H1 (cell line): ENCODE data around the gene THEMIS. TPM values are rescaled to one million over a fixed set of nuclear protein-coding genes. Genes with fewer than 3 reads are reported as not detected.

ENCODE experiments used
- CTCF ChIA-PET: fragments of 300-600 bp; sonication (Branson Sonifier 250); formaldehyde crosslinking; loops from one replicate; lab custom pipeline; 2021; ENCODE audit not compliant: partially characterized antibody; lab: Charles Lee
- POLR2A ChIA-PET: fragments of 300-600 bp; sonication (Branson Sonifier 250); formaldehyde crosslinking; loops from one replicate; lab custom pipeline; 2021; ENCODE audit warnings: inconsistent platforms; ENCODE audit not compliant: partially characterized antibody; lab: Charles Lee
- DNase-seq, 2 experiments: peaks; one replicate each; pipeline versions ENCODE4 v3.0.0 to v3.0.0-alpha.2; 2010 to 2022; ENCODE audit warnings: low spot score in 2 of 2, low read depth in 1 of 2, mixed read lengths in 1 of 2
- FAIRE-seq: peaks from 2 replicates; lab custom pipeline; 2011; peaks lifted over from hg19 to GRCh38; lab: Jason Lieb, UNC
- H2AFZ ChIP-seq: 2 replicates; pipeline ENCODE4 v1.8.1; 2012; ENCODE audit warnings: low read length, inconsistent platforms
- H2AK5ac ChIP-seq: 2 replicates; pipeline ENCODE4 v1.6.1; 2013; ENCODE audit warnings: low read depth, low read length
- H2BK120ac ChIP-seq: replicated peaks from 2 replicates; pipeline ENCODE3; 2013; ENCODE audit warnings: low read depth, low read length, inconsistent platforms
- H2BK12ac ChIP-seq: 2 replicates; pipeline ENCODE4 v1.6.1; 2013; ENCODE audit warnings: low read depth, low read length
- H2BK15ac ChIP-seq: 2 replicates; pipeline ENCODE4 v1.6.1; 2013; ENCODE audit warnings: low read length
- H2BK20ac ChIP-seq: 2 replicates; pipeline ENCODE4 v1.6.1; 2013; ENCODE audit warnings: low read length
- H2BK5ac ChIP-seq: 2 replicates; pipeline ENCODE4 v1.6.1; 2013; ENCODE audit warnings: low read depth, low read length
- H3K14ac ChIP-seq: 2 replicates; pipeline ENCODE4 v1.6.1; 2013; ENCODE audit warnings: inconsistent platforms; ENCODE audit not compliant: insufficient read length
- H3K18ac ChIP-seq: 2 replicates; pipeline ENCODE4 v1.6.1; 2013; ENCODE audit warnings: low read length; ENCODE audit errors: extremely low read depth
- H3K23ac ChIP-seq: 2 replicates; pipeline ENCODE4 v1.6.1; 2013; ENCODE audit warnings: inconsistent platforms; ENCODE audit not compliant: insufficient read length
- H3K23me2 ChIP-seq: 2 replicates; pipeline ENCODE4 v1.6.1; 2013; ENCODE audit warnings: low read depth, low read length
- H3K27ac ChIP-seq: 2 replicates; pipeline ENCODE4 v1.6.1; 2011; ENCODE audit warnings: low read depth, low read length, inconsistent platforms
- H3K27me3 ChIP-seq, 4 experiments: replicated peaks in 1 of 4; 1 replicate in 1 of 4; 2 replicates in 3 of 4; pipeline versions ENCODE4 v1.6.1 to v1.8.1; 2011 to 2013; ENCODE audit warnings: low read length in 3 of 4, mild to moderate bottlenecking in 3 of 4, inconsistent platforms in 2 of 4, mixed read lengths in 2 of 4, moderate library complexity in 1 of 4; ENCODE audit not compliant: control insufficient read depth in 3 of 4, insufficient read depth in 3 of 4; ENCODE audit errors: extremely low read depth in 1 of 4
- H3K36me3 ChIP-seq, 4 experiments: 2 replicates each; pipeline versions ENCODE4 v1.6.1 to v1.8.1; 2011 to 2013; ENCODE audit warnings: mild to moderate bottlenecking in 4 of 4, low read length in 3 of 4, moderate library complexity in 2 of 4, control low read depth in 1 of 4, inconsistent platforms in 1 of 4; ENCODE audit not compliant: insufficient read depth in 4 of 4, control insufficient read depth in 2 of 4
- H3K4ac ChIP-seq: replicated peaks from 2 replicates; pipeline ENCODE3; 2013; ENCODE audit warnings: low read length, low read depth, mixed read lengths, inconsistent platforms; ENCODE audit not compliant: insufficient read length
- H3K4me1 ChIP-seq, 4 experiments: replicated peaks in 1 of 4; 1 replicate in 1 of 4; 2 replicates in 3 of 4; pipeline versions ENCODE4 v1.6.1 to v1.8.1; 2011 to 2013; ENCODE audit warnings: low read length in 3 of 4, inconsistent platforms in 2 of 4, mixed read lengths in 1 of 4; ENCODE audit not compliant: insufficient read depth in 4 of 4, control insufficient read depth in 3 of 4
- H3K4me2 ChIP-seq, 2 experiments: 2 replicates each; pipeline versions ENCODE4 v1.6.1 to v1.8.1; 2011 to 2013; ENCODE audit warnings: low read depth in 2 of 2, low read length in 2 of 2, control low read depth in 1 of 2, inconsistent platforms in 1 of 2, mild to moderate bottlenecking in 1 of 2; ENCODE audit not compliant: insufficient read depth in 1 of 2
- H3K4me3 ChIP-seq, 4 experiments: fragments of 200-600, 300-600 bp in 1 of 4; sonication (generic), shearing (Covaris generic), sonication (Bioruptor Twin) in 1 of 4; 2 replicates each; pipeline versions ENCODE4 v1.5.1 to v1.8.1; 2011 to 2016; ENCODE audit warnings: low read length in 4 of 4, low read depth in 3 of 4, control low read depth in 2 of 4, inconsistent platforms in 2 of 4, mild to moderate bottlenecking in 2 of 4, mixed read lengths in 1 of 4, moderate library complexity in 1 of 4; ENCODE audit not compliant: insufficient read depth in 2 of 4; ENCODE audit errors: extremely low read depth in 1 of 4
- H3K56ac ChIP-seq: replicated peaks from 2 replicates; pipeline ENCODE3; 2013; ENCODE audit warnings: low read depth, mild to moderate bottlenecking, mixed read lengths, low read length, inconsistent platforms; ENCODE audit not compliant: insufficient read length
- H3K79me1 ChIP-seq: 2 replicates; pipeline ENCODE4 v1.6.1; 2013; ENCODE audit warnings: low read depth, low read length, control low read depth
- H3K79me2 ChIP-seq, 2 experiments: 2 replicates each; pipeline versions ENCODE4 v1.6.1 to v1.8.1; 2012 to 2013; ENCODE audit warnings: low read length in 2 of 2, mild to moderate bottlenecking in 2 of 2, inconsistent platforms in 1 of 2; ENCODE audit not compliant: insufficient read depth in 2 of 2, control insufficient read depth in 1 of 2
- H3K9ac ChIP-seq, 4 experiments: replicated peaks in 1 of 4; 1 replicate in 1 of 4; 2 replicates in 3 of 4; pipeline versions ENCODE4 v1.6.1 to v1.8.1; 2011 to 2013; ENCODE audit warnings: low read depth in 3 of 4, low read length in 3 of 4, control low read depth in 2 of 4, mild to moderate bottlenecking in 2 of 4, moderate library complexity in 2 of 4, inconsistent platforms in 1 of 4; ENCODE audit errors: extremely low read depth in 1 of 4
- H3K9me3 ChIP-seq, 2 experiments: 2 replicates each; pipeline versions ENCODE4 v1.6.1 to v1.8.1; 2012 to 2013; ENCODE audit warnings: mild to moderate bottlenecking in 2 of 2, moderate library complexity in 2 of 2, control low read depth in 1 of 2, inconsistent platforms in 1 of 2, low read depth in 1 of 2, low read length in 1 of 2, mixed read lengths in 1 of 2; ENCODE audit not compliant: insufficient read depth in 2 of 2
- H4K20me1 ChIP-seq, 2 experiments: replicated peaks in 1 of 2; 2 replicates each; pipeline versions ENCODE3 to v1.8.1; 2011 to 2013; ENCODE audit warnings: inconsistent platforms in 2 of 2, low read length in 2 of 2, mild to moderate bottlenecking in 1 of 2; ENCODE audit not compliant: insufficient read depth in 2 of 2, control insufficient read depth in 1 of 2
- H4K5ac ChIP-seq: 2 replicates; pipeline ENCODE4 v1.6.1; 2013; ENCODE audit warnings: low read length, low read depth, mixed read lengths, inconsistent platforms; ENCODE audit not compliant: insufficient read length
- H4K8ac ChIP-seq: 2 replicates; pipeline ENCODE4 v1.8.0; 2013; ENCODE audit warnings: mild to moderate bottlenecking, moderate library complexity, low read length, inconsistent platforms; ENCODE audit not compliant: insufficient read depth; ENCODE audit errors: extremely low read depth
- H4K91ac ChIP-seq: replicated peaks from 2 replicates; pipeline ENCODE3; 2013; ENCODE audit warnings: low read length, mixed read lengths, inconsistent platforms; ENCODE audit not compliant: insufficient read length
- ASH2L ChIP-seq: fragments of 200-600, 300-600 bp; sonication (generic); IDR thresholded peaks from one replicate; pipeline ENCODE4 v1.7.1; 2017; ENCODE audit warnings: low read length
- BRCA1 ChIP-seq: IDR thresholded peaks from 2 replicates; pipeline ENCODE4 v1.6.1; 2012; ENCODE audit warnings: low read depth, low read length, improper control_type of control experiment
- PHF8 ChIP-seq: fragments of 200-600 bp; sonication (generic); conservative IDR thresholded peaks from 2 replicates; pipeline ENCODE4 v1.7.1; 2012; ENCODE audit warnings: low read depth, mild to moderate bottlenecking, inconsistent platforms, low read length, moderate library complexity
- POLR2AphosphoS5 ChIP-seq: IDR thresholded peaks from 2 replicates; pipeline ENCODE4 v1.6.1; 2011; ENCODE audit warnings: low read depth, low read length
- WGBS, 2 experiments: shearing (Covaris generic) in 1 of 2; methylation state at CpG; one replicate each; pipeline versions ENCODE4 v1.1.6 to v1.1.7; 2013 to 2015; ENCODE audit warnings: low lambda C conversion rate in 2 of 2, mixed read lengths in 2 of 2, inconsistent platforms in 1 of 2, low coverage in 1 of 2, missing lambda C conversion rate in 1 of 2; ENCODE audit not compliant: insufficient replicate concordance in 2 of 2, insufficient coverage in 1 of 2, insufficient read length in 1 of 2; ENCODE audit errors: extremely low coverage in 1 of 2, missing lambda C conversion rate in 1 of 2; 5-methylcytosine and 5-hydroxymethylcytosine counted together
- polyA plus RNA-seq, 7 experiments: library from polyadenylated mRNA; depleted of rRNA in 3 of 7; stranded (reverse) in 5 of 7; unstranded in 2 of 7; fragments of >200 nt in 5 of 7; fragments of 200-250 nt in 2 of 7; gene quantifications; 1 replicate in 5 of 7; 2 replicates in 1 of 7; 4 replicates in 1 of 7; pipeline versions ENCODE4 v1.2.1 to v1.2.3, GENCODE V29; 2011 to 2013; ENCODE audit warnings: missing spikeins in 2 of 7, mixed read lengths in 2 of 7
- total RNA-seq: library from RNA; stranded (reverse); fragmentation: NEBNext Ultra II Directional; extraction: Animal tissue kit (Norgen Biotek cat#: 25700); gene quantifications from 2 replicates; pipeline ENCODE4 v1.2.1, GENCODE V29; 2021

The THEMIS gene
- total and polyA plus RNA-seq, 2 of the 8 experiments (the other 6 are each of a cell fraction or from before 2014, with no cell fraction given) = not detected

GRCh38 chr6:127824061-127824460 is 76.8 kb downstream of the THEMIS start:
- Histone ChIP-seq H2AFZ (0 out of 2 replicates have a peak overlapping the region, but pooled peaks have one; percentile 44), H3K4me3 (no peak overlapping the region), H3K9ac (no peak overlapping the region), H3K14ac (no peak overlapping the region), H2BK20ac (no peak overlapping the region), H3K23ac (no peak overlapping the region), H3K4ac (no peak overlapping the region), H3K56ac (no peak overlapping the region), H2BK5ac (no peak overlapping the region), H3K23me2 (no peaks in the 10 kb centered on the region), H3K36me3 (no peaks in the 10 kb centered on the region), H3K27me3 (no peaks in the 10 kb centered on the region), H2BK12ac (no peak overlapping the region), H3K4me2 (no peak overlapping the region), H4K20me1 (no peaks in the 10 kb centered on the region), H3K18ac (no peak overlapping the region), H3K79me2 (no peaks in the 10 kb centered on the region), H3K9me3 (no peaks in the 10 kb centered on the region; a peak in 1 of 4 replicates), H4K91ac (no peak overlapping the region), H2AK5ac (no peak overlapping the region), H4K8ac (no peak overlapping the region), H2BK15ac (no peak overlapping the region), H3K27ac (no peak overlapping the region), H2BK120ac (no peak overlapping the region), H3K79me1 (no peaks in the 10 kb centered on the region), H3K4me1 (no peaks in the 10 kb centered on the region), H4K5ac (no peak overlapping the region)
- CTCF ChIA-PET = interaction anchor here (0.8 kb wide), 1 partner anchor 507 kb away, joined by 3 read pairs; no protein-coding TSS in a partner anchor
- 89% methylated on average over 3 of the region's 3 CpGs; no CpG with 5 or more reads in 1 of the 2 experiments for WGBS, 2 experiments
- POLR2A ChIA-PET = no interaction called here
- TF ChIP-seq POLR2AphosphoS5 (no peak), ASH2L (no peak), BRCA1 (no peak), PHF8 (no peak)
- FAIRE-seq (no peak), DNase-seq (no peak)
